ENCODE results near the gene BICDL1.

DNA sequence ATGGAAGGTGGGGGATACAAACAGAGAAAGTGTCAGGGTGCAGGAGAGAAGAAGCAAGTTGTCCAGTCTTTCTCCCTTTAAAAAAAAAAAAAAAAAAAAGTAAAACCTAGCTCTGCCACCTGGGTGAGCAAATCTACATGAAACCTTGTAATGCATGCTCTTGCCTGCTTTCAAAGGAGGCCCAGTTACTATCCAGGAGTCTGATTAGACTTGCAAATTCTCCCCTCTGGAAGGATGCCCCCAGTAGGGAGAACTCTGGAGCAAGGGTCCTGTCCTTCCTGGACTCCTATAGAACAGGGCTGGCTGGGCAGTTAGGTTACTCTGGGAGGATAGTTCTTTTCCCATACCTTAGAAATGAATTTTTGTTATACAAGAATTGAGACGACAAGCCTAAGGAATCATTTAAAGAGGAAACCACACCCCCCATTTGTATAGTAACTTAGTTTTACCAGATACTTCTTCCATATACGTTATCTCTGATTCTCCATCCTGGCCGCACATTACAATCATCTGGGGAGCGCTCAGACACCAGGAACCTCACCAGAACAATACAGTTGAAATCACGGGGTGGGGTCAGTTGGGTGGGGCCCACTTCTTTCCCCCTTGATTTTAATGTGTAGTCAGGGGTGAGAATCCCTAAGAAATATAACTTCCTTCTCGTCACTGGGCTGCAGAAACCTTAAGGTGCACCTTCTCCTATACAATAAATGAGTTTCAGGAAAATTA lies 97.0 kb downstream of the BICDL1 start:
- TF ChIP-seq ELF1 (IDR thresholded peaks at IDR 0.05), result no peak
- no peak for TF ChIP-seq NRF1 (IDR thresholded peaks at IDR 0.05; ENCODE audit: low read depth, low read length)
- TF ChIP-seq CTCF (IDR thresholded peaks at IDR 0.05), result no peak
- TF ChIP-seq EP300 (IDR thresholded peaks at IDR 0.05; ENCODE audit: borderline replicate concordance in 1 of 2, low read depth in 1 of 2, low read length in 1 of 2), result no peak
- TF ChIP-seq TAF1 (IDR thresholded peaks at IDR 0.05; ENCODE audit: borderline replicate concordance, low read depth, low read length), result no peak
- TF ChIP-seq ZBTB33 (IDR thresholded peaks at IDR 0.05; ENCODE audit: borderline replicate concordance, low read depth), result no peak
- no peak for TF ChIP-seq YY1 (IDR thresholded peaks at IDR 0.05; ENCODE audit: low read depth)
